Fibroblast of lung (primary cell): ENCODE results near the gene MCEE.

Source experiments
- EZH2 ChIP-seq: IDR thresholded peaks from 2 replicates; pipeline ENCODE4 v1.5.1; 2012; ENCODE audit warnings: low read length, control low read depth, mild to moderate bottlenecking; ENCODE audit errors: missing control alignments
- TF ChIP-seq, protein P1 (sequence below), 2 donors: IDR thresholded peaks in 1 of 2; conservative IDR thresholded peaks in 1 of 2; 1 replicate in 1 of 2; 2 replicates in 1 of 2; pipeline ENCODE4 v1.5.1; 2011 to 2012; ENCODE audit warnings: low read length in 2 of 2, control low read depth in 1 of 2, inconsistent platforms in 1 of 2, low read depth in 1 of 2, mild to moderate bottlenecking in 1 of 2

- TF ChIP-seq, protein P1, sequence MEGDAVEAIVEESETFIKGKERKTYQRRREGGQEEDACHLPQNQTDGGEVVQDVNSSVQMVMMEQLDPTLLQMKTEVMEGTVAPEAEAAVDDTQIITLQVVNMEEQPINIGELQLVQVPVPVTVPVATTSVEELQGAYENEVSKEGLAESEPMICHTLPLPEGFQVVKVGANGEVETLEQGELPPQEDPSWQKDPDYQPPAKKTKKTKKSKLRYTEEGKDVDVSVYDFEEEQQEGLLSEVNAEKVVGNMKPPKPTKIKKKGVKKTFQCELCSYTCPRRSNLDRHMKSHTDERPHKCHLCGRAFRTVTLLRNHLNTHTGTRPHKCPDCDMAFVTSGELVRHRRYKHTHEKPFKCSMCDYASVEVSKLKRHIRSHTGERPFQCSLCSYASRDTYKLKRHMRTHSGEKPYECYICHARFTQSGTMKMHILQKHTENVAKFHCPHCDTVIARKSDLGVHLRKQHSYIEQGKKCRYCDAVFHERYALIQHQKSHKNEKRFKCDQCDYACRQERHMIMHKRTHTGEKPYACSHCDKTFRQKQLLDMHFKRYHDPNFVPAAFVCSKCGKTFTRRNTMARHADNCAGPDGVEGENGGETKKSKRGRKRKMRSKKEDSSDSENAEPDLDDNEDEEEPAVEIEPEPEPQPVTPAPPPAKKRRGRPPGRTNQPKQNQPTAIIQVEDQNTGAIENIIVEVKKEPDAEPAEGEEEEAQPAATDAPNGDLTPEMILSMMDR (conservative IDR thresholded peaks at IDR 0.05 in 1 of 2, IDR thresholded peaks at IDR 0.05 in 1 of 2; ENCODE audit: low read depth in 1 of 2, low read length in 2 of 2) = no peak
- TF ChIP-seq EZH2 = no peak
Measured at GRCh38 chr2:71166812-71167211, 36.8 kb upstream of the MCEE start.
